HEK293 (cell line): Measurements from ENCODE around the gene TRMT10A.

ENCODE experiments used
- CTCF ChIA-PET: fragments of 350-600 bp; formaldehyde crosslinking; extraction: SDS; loops from one replicate; lab custom pipeline; 2021; ENCODE audit warnings: antibody characterized with exemption; lab: Yijun Ruan, JAX
- POLR2A ChIA-PET: fragments of 300-600 bp; formaldehyde crosslinking; extraction: SDS; loops from one replicate; lab custom pipeline; 2020; ENCODE audit warnings: antibody characterized with exemption, inconsistent platforms; lab: Yijun Ruan, JAX
- H3K27ac ChIP-seq: fragments of 200-500 bp; sonication (Bioruptor generic); 2 replicates; pipeline ENCODE4 v1.5.1; 2014; ENCODE audit warnings: low read depth, low read length, control low read depth, inconsistent platforms; ENCODE audit errors: extremely low read depth
- H3K36me3 ChIP-seq, 2 experiments: fragments of 200-500 bp in 1 of 2; sonication (Bioruptor generic) in 1 of 2; 1 replicate in 1 of 2; 2 replicates in 1 of 2; pipeline ENCODE4 v1.5.1; 2014 to 2017; ENCODE audit warnings: inconsistent platforms in 2 of 2, low read length in 2 of 2; ENCODE audit not compliant: control insufficient read depth in 2 of 2, insufficient read depth in 1 of 2
- H3K4me1 ChIP-seq: fragments of 200-500 bp; sonication (Bioruptor generic); 2 replicates; pipeline ENCODE4 v1.5.1; 2014; ENCODE audit warnings: mild to moderate bottlenecking, low read length, inconsistent platforms; ENCODE audit not compliant: control insufficient read depth, insufficient read depth
- H3K4me3 ChIP-seq: 2 replicates; pipeline ENCODE4 v1.5.1; 2011; ENCODE audit warnings: low read depth, mild to moderate bottlenecking, control low read depth, low read length, moderate library complexity
- H3K9me3 ChIP-seq: fragments of 200-500 bp; sonication (Bioruptor generic); 2 replicates; pipeline ENCODE4 v1.5.1; 2014; ENCODE audit warnings: low read depth, low read length, inconsistent platforms; ENCODE audit not compliant: control insufficient read depth, insufficient read depth
- KLF7 ChIP-seq: fragments of 450-650 bp; formaldehyde crosslinking; IDR thresholded peaks from 2 replicates; pipeline ENCODE4 v1.5.1; 2016; ENCODE audit warnings: missing biosample characterization, missing genetic modification characterization, borderline replicate concordance
- MYNN ChIP-seq: fragments of 450-650 bp; formaldehyde crosslinking; IDR thresholded peaks from 2 replicates; pipeline ENCODE4 v1.5.1; 2016; ENCODE audit warnings: missing biosample characterization, missing genetic modification characterization, borderline replicate concordance
- MZF1 ChIP-seq: fragments of 450-650 bp; formaldehyde crosslinking; IDR thresholded peaks from 2 replicates; pipeline ENCODE4 v1.5.1; 2017; ENCODE audit warnings: missing biosample characterization, missing genetic modification characterization, borderline replicate concordance
- OSR2 ChIP-seq: fragments of 450-650 bp; formaldehyde crosslinking; IDR thresholded peaks from 2 replicates; pipeline ENCODE4 v1.5.1; 2016; ENCODE audit warnings: missing biosample characterization, missing genetic modification characterization
- OVOL3 ChIP-seq: fragments of 450-650 bp; formaldehyde crosslinking; IDR thresholded peaks from 2 replicates; pipeline ENCODE4 v1.5.1; 2016; ENCODE audit warnings: missing biosample characterization, missing genetic modification characterization
- RBAK ChIP-seq: fragments of 450-650 bp; formaldehyde crosslinking; IDR thresholded peaks from 2 replicates; pipeline ENCODE4 v1.5.1; 2016; ENCODE audit warnings: missing biosample characterization, missing genetic modification characterization
- REPIN1 ChIP-seq: fragments of 450-650 bp; formaldehyde crosslinking; IDR thresholded peaks from 2 replicates; pipeline ENCODE4 v1.5.1; 2017; ENCODE audit warnings: missing biosample characterization, missing genetic modification characterization, low read depth
- SETDB1 ChIP-seq: IDR thresholded peaks from one replicate; pipeline ENCODE4 v1.6.1; 2017; ENCODE audit warnings: mild to moderate bottlenecking, low read length, moderate library complexity, mixed read lengths; ENCODE audit not compliant: insufficient read length
- YY1 ChIP-seq: fragments of 450-650 bp; formaldehyde crosslinking; IDR thresholded peaks from 2 replicates; pipeline ENCODE4 v1.5.1; 2018; ENCODE audit warnings: missing biosample characterization, missing genetic modification characterization
- ZBTB8A ChIP-seq: fragments of 450-650 bp; formaldehyde crosslinking; IDR thresholded peaks from 2 replicates; pipeline ENCODE4 v1.5.1; 2016; ENCODE audit warnings: missing biosample characterization, missing genetic modification characterization
- ZIC2 ChIP-seq: fragments of 450-650 bp; formaldehyde crosslinking; IDR thresholded peaks from 2 replicates; pipeline ENCODE4 v1.5.1; 2016; ENCODE audit warnings: missing biosample characterization, missing genetic modification characterization
- ZNF132 ChIP-seq: fragments of 450-650 bp; formaldehyde crosslinking; IDR thresholded peaks from 2 replicates; pipeline ENCODE4 v1.5.1; 2017; ENCODE audit warnings: missing biosample characterization, missing genetic modification characterization, borderline replicate concordance
- ZNF223 ChIP-seq: fragments of 450-650 bp; formaldehyde crosslinking; IDR thresholded peaks from 2 replicates; pipeline ENCODE4 v1.5.1; 2016; ENCODE audit warnings: missing biosample characterization, missing genetic modification characterization
- ZNF248 ChIP-seq: fragments of 450-650 bp; formaldehyde crosslinking; IDR thresholded peaks from 2 replicates; pipeline ENCODE4 v1.5.1; 2017; ENCODE audit warnings: missing biosample characterization, missing genetic modification characterization
- ZNF501 ChIP-seq: fragments of 450-650 bp; formaldehyde crosslinking; IDR thresholded peaks from 2 replicates; pipeline ENCODE4 v1.5.1; 2016; ENCODE audit warnings: missing biosample characterization, missing genetic modification characterization
- ZNF530 ChIP-seq: fragments of 450-650 bp; formaldehyde crosslinking; IDR thresholded peaks from 2 replicates; pipeline ENCODE4 v1.5.1; 2016; ENCODE audit warnings: low read depth, missing biosample characterization, missing genetic modification characterization
- ZNF560 ChIP-seq: fragments of 450-650 bp; formaldehyde crosslinking; IDR thresholded peaks from 2 replicates; pipeline ENCODE4 v1.5.1; 2017; ENCODE audit warnings: missing biosample characterization, missing genetic modification characterization, borderline replicate concordance
- ZNF600 ChIP-seq: fragments of 450-650 bp; formaldehyde crosslinking; IDR thresholded peaks from 2 replicates; pipeline ENCODE4 v1.5.1; 2016; ENCODE audit warnings: missing biosample characterization, missing genetic modification characterization
- ZNF660 ChIP-seq: fragments of 450-650 bp; IDR thresholded peaks from 2 replicates; pipeline ENCODE4 v1.5.1; 2018; ENCODE audit warnings: missing biosample characterization, mild to moderate bottlenecking, missing genetic modification characterization
- ZNF670 ChIP-seq: fragments of 450-650 bp; formaldehyde crosslinking; IDR thresholded peaks from 2 replicates; pipeline ENCODE4 v1.5.1; 2016; ENCODE audit warnings: missing biosample characterization, missing genetic modification characterization, low read depth
- ZNF777 ChIP-seq: fragments of 450-650 bp; formaldehyde crosslinking; IDR thresholded peaks from 2 replicates; pipeline ENCODE4 v1.5.1; 2017; ENCODE audit warnings: missing biosample characterization, missing genetic modification characterization, borderline replicate concordance
- ZNF837 ChIP-seq: fragments of 450-650 bp; formaldehyde crosslinking; IDR thresholded peaks from 2 replicates; pipeline ENCODE4 v1.5.1; 2016; ENCODE audit warnings: missing biosample characterization, missing genetic modification characterization
- ZSCAN23 ChIP-seq: fragments of 450-650 bp; formaldehyde crosslinking; IDR thresholded peaks from 2 replicates; pipeline ENCODE4 v1.5.1; 2016; ENCODE audit warnings: missing biosample characterization, missing genetic modification characterization
- ZSCAN30 ChIP-seq: fragments of 450-650 bp; IDR thresholded peaks from 2 replicates; pipeline ENCODE4 v1.5.1; 2018; ENCODE audit warnings: missing biosample characterization, mild to moderate bottlenecking, missing genetic modification characterization, moderate library complexity
- TF ChIP-seq, protein P1 (sequence below): fragments of 450-650 bp; formaldehyde crosslinking; IDR thresholded peaks from 2 replicates; pipeline ENCODE4 v1.5.1; 2016; ENCODE audit warnings: missing biosample characterization, missing genetic modification characterization, borderline replicate concordance
- TF ChIP-seq, protein P2 (sequence below): fragments of 450-650 bp; formaldehyde crosslinking; IDR thresholded peaks from 2 replicates; pipeline ENCODE4; 2016; ENCODE audit warnings: missing biosample characterization, missing genetic modification characterization
- TF ChIP-seq, protein P3 (sequence below): fragments of 450-650 bp; formaldehyde crosslinking; IDR thresholded peaks from 2 replicates; pipeline ENCODE4 v1.5.1; 2016; ENCODE audit warnings: missing biosample characterization, missing genetic modification characterization
- TF ChIP-seq, protein P4 (sequence below): fragments of 450-650 bp; formaldehyde crosslinking; IDR thresholded peaks from 2 replicates; pipeline ENCODE4 v1.5.1; 2016; ENCODE audit warnings: missing biosample characterization, missing genetic modification characterization

The TRMT10A gene

DNA sequence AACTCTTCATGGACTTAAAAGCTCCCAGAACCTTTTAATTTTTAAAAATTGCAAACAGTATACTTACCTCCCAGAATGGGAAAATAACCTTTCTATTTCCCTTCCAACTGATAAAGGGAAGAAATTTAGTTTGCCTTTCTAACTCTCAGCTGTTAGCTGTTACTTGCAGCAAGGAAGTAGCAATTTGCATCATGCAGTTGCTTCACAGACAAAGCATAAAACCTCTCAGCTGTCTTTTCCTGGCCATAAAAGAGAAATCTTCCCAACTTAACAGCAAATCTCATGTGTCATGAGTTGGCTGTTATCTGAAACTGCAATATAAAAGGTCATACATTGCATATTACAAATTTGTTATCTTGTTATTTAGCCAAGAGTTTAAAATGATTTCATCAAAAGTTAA lies 34.6 kb downstream of the TRMT10A start (continued):
- TF ChIP-seq ZNF837 (no peak), KLF7 (tag by site-specific recombination) (no peak)
- TF ChIP-seq, all 188 proteins: peak for 0

DNA sequence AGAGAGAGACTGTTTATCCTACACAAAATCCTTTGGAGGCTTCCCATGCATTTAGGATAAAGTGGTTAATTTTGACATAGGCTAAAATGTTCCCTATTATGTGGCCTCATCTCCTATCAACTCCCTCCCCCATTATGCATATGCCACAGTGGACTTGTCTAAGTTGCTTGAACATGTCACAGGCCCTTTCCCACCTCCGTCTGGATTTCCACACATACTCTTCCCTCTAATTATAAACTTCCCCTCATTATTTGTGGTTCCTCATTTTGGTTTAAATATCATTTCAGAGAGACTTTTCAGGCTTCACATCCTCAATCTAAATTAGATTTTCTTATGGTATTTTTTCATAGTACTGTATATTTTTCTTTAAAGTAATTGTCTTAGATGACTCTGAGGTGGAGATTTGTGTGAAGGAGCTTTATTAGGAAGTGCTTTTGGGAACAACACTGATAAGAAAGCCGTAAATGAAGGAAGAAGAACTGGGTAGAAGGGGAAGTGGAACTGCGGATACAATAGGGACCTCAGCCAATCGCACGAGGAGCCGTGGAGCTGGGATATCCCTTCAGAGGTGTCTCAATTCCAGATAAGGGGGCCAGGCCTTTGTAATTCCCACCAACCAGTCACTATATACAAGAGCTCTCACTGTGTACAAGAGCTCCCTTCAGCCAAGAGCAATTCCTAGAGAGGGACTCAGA lies 45.1 kb downstream of the TRMT10A start:
- Histone ChIP-seq H3K9me3 (no peaks in the 10 kb centered on the region), H3K4me1 (no peaks in the 10 kb centered on the region), H3K4me3 (no peak overlapping the region), H3K36me3 (no peaks in the 10 kb centered on the region), H3K27ac (no peak overlapping the region)
- CTCF ChIA-PET = interaction anchor here (0.7 kb wide), 1 partner anchor 338 kb away, joined by 3 read pairs; no protein-coding TSS in a partner anchor
- TF ChIP-seq REPIN1 (tag by site-specific recombination) = no peak
- TF ChIP-seq RBAK = no peak
- TF ChIP-seq MYNN (tag by site-specific recombination) = no peak
- TF ChIP-seq ZNF223 (tag by site-specific recombination) = no peak
- TF ChIP-seq ZSCAN23 = no peak
- no peak for TF ChIP-seq ZNF530
- no peak for TF ChIP-seq OVOL3 (tag by site-specific recombination)
- TF ChIP-seq ZIC2 = no peak
- TF ChIP-seq, protein P1, sequence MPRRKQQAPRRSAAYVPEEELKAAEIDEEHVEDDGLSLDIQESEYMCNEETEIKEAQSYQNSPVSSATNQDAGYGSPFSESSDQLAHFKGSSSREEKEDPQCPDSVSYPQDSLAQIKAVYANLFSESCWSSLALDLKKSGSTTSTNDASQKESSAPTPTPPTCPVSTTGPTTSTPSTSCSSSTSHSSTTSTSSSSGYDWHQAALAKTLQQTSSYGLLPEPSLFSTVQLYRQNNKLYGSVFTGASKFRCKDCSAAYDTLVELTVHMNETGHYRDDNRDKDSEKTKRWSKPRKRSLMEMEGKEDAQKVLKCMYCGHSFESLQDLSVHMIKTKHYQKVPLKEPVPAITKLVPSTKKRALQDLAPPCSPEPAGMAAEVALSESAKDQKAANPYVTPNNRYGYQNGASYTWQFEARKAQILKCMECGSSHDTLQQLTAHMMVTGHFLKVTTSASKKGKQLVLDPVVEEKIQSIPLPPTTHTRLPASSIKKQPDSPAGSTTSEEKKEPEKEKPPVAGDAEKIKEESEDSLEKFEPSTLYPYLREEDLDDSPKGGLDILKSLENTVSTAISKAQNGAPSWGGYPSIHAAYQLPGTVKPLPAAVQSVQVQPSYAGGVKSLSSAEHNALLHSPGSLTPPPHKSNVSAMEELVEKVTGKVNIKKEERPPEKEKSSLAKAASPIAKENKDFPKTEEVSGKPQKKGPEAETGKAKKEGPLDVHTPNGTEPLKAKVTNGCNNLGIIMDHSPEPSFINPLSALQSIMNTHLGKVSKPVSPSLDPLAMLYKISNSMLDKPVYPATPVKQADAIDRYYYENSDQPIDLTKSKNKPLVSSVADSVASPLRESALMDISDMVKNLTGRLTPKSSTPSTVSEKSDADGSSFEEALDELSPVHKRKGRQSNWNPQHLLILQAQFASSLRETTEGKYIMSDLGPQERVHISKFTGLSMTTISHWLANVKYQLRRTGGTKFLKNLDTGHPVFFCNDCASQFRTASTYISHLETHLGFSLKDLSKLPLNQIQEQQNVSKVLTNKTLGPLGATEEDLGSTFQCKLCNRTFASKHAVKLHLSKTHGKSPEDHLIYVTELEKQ (tag by site-specific recombination) = no peak
- no peak for TF ChIP-seq SETDB1
- TF ChIP-seq ZNF600 = no peak
- no peak for TF ChIP-seq OSR2 (tag by site-specific recombination)
- no peak for TF ChIP-seq ZNF777 (tag by site-specific recombination)
- TF ChIP-seq, protein P2, sequence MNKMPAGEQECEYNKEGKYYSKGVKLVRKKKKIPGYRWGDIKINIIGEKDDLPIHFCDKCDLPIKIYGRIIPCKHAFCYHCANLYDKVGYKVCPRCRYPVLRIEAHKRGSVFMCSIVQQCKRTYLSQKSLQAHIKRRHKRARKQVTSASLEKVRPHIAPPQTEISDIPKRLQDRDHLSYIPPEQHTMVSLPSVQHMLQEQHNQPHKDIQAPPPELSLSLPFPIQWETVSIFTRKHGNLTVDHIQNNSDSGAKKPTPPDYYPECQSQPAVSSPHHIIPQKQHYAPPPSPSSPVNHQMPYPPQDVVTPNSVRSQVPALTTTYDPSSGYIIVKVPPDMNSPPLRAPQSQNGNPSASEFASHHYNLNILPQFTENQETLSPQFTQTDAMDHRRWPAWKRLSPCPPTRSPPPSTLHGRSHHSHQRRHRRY (tag by site-specific recombination) = no peak
- TF ChIP-seq ZSCAN30 (tag by site-specific recombination) = no peak
- no peak for TF ChIP-seq YY1 (tag by site-specific recombination)
- POLR2A ChIA-PET = no interaction called here

DNA sequence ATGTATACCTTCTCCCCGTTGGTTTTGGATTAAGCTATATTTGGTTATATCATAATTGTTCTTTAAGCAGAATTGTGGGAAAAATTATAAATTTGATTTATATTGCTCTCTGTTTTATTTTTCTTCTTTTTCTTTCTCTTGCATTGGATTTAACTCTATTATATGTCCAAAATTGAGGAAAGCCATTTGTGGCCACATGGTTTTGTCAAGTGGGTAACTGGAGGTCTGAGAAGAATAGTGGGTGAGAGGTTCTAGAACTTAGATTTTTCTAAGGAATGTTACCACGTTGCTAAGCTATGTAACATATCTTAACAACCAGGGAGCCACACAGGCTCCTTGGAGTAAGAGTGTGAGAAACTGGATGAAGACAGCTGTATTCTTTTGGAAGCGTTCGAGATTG lies 53.1 kb downstream of the TRMT10A start, which contains the start of gene C4orf17:
Gene C4orf17, plus strand, starts transcription at position 301 of the 400 bp plus-strand sequence. CDS start 2,061 bp downstream, outside the sequence.
- ChIA-PET CTCF (interaction anchor here (0.7 to 1.3 kb wide), 2 partner anchors 8 to 297 kb away, joined by 3 to 5 read pairs; no protein-coding TSS in a partner anchor), POLR2A (no interaction called here)
- H3K4me1 ChIP-seq = no peaks in the 10 kb centered on the region
- no peak within 1 kb of the TSS for H3K27ac ChIP-seq
- H3K9me3 ChIP-seq = no peaks in the 10 kb centered on the region
- no peaks in the 10 kb centered on the region for H3K36me3 ChIP-seq
- no peak within 1 kb of the TSS for H3K4me3 ChIP-seq
- no peak for TF ChIP-seq ZNF132 (tag by site-specific recombination)
- TF ChIP-seq, protein P3, sequence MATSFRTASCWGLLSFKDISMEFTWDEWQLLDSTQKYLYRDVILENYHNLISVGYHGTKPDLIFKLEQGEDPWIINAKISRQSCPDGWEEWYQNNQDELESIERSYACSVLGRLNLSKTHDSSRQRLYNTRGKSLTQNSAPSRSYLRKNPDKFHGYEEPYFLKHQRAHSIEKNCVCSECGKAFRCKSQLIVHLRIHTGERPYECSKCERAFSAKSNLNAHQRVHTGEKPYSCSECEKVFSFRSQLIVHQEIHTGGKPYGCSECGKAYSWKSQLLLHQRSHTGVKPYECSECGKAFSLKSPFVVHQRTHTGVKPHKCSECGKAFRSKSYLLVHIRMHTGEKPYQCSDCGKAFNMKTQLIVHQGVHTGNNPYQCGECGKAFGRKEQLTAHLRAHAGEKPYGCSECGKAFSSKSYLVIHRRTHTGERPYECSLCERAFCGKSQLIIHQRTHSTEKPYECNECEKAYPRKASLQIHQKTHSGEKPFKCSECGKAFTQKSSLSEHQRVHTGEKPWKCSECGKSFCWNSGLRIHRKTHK (tag by site-specific recombination) = no peak
- TF ChIP-seq ZNF248 (tag by site-specific recombination) = no peak
- no peak for TF ChIP-seq ZNF670 (tag by site-specific recombination)
- no peak for TF ChIP-seq MYNN (tag by site-specific recombination)
- TF ChIP-seq ZNF660 (tag by site-specific recombination) = no peak
- no peak for TF ChIP-seq ZNF501 (tag by site-specific recombination)
- no peak for TF ChIP-seq MZF1 (tag by site-specific recombination)
- TF ChIP-seq, protein P4, sequence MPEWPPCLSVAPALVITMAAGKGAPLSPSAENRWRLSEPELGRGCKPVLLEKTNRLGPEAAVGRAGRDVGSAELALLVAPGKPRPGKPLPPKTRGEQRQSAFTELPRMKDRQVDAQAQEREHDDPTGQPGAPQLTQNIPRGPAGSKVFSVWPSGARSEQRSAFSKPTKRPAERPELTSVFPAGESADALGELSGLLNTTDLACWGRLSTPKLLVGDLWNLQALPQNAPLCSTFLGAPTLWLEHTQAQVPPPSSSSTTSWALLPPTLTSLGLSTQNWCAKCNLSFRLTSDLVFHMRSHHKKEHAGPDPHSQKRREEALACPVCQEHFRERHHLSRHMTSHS (tag by site-specific recombination) = no peak
- no peak for TF ChIP-seq ZBTB8A (tag by site-specific recombination)
- no peak for TF ChIP-seq ZNF560 (tag by site-specific recombination)
